ENCODE data around the gene IRF4.

IRF4 gene

GRCh38 chr6:353642-354614, 37.6 kb upstream of the IRF4 start:
- DNase-seq, result no peak

GRCh38 chr6:354631-355280, 36.8 kb upstream of the IRF4 start:
- no peak for DNase-seq

- no peak for DNase-seq
Measured at GRCh38 chr6:355373-356208, 36.0 kb upstream of the IRF4 start.

GRCh38 chr6:356828-357251, 34.7 kb upstream of the IRF4 start:
- DNase-seq, result peak in 1 of 2 donors; percentile 25

GRCh38 chr6:357261-357790, 34.2 kb upstream of the IRF4 start:
- DNase-seq, result no peak

GRCh38 chr6:357791-358341, 33.7 kb upstream of the IRF4 start:
- no peak for DNase-seq

- no peak for DNase-seq
Measured at GRCh38 chr6:358432-358831, 33.1 kb upstream of the IRF4 start.

GRCh38 chr6:358847-359246, 32.7 kb upstream of the IRF4 start:
- DNase-seq, result no peak

GRCh38 chr6:359261-360035, 32.1 kb upstream of the IRF4 start:
- no peak for DNase-seq

GRCh38 chr6:360349-360748, 31.2 kb upstream of the IRF4 start:
- no peak for DNase-seq

- no peak for DNase-seq
Measured at GRCh38 chr6:360764-361373, 30.7 kb upstream of the IRF4 start.

- no peak for DNase-seq
Measured at GRCh38 chr6:361411-362132, 30.0 kb upstream of the IRF4 start.

GRCh38 chr6:362231-362923, 29.2 kb upstream of the IRF4 start:
- no peak for DNase-seq

- no peak for DNase-seq
Measured at GRCh38 chr6:362924-363249, 28.7 kb upstream of the IRF4 start.

- DNase-seq, result no peak
Measured at GRCh38 chr6:363291-363690, 28.3 kb upstream of the IRF4 start.

GRCh38 chr6:363909-364308, 27.6 kb upstream of the IRF4 start:
- DNase-seq, result no peak

GRCh38 chr6:364609-365540, 26.7 kb upstream of the IRF4 start:
- no peak for DNase-seq

GRCh38 chr6:365835-366234, 25.7 kb upstream of the IRF4 start:
- no peak for DNase-seq
